Spleen (tissue), 7 donors: ENCODE data around the gene TSPOAP1.

Experiments used
- CTCF ChIP-seq, 11 experiments: fragments of 200-600 bp in 7 of 11; fragments of 450-650 bp in 4 of 11; sonication (generic) in 4 of 11; IDR thresholded peaks in 8 of 11; conservative IDR thresholded peaks in 3 of 11; 1 replicate in 7 of 11; 2 replicates in 4 of 11; pipeline versions ENCODE4 v1.4.0 to v1.8.0; 2016 to 2021; ENCODE audit warnings: antibody characterized with exemption in 11 of 11, inconsistent platforms in 4 of 11, mild to moderate bottlenecking in 1 of 11
- POLR2A ChIP-seq, 3 donors: fragments of 450-650 bp; IDR thresholded peaks; one replicate each; pipeline ENCODE4 v1.5.1; 2017; ENCODE audit warnings: antibody characterized with exemption in 3 of 3, mild to moderate bottlenecking in 1 of 3
- POLR2AphosphoS5 ChIP-seq, 3 donors: sonication (generic); formaldehyde crosslinking; IDR thresholded peaks; one replicate each; pipeline ENCODE4 v1.5.1; 2017; ENCODE audit warnings: antibody characterized with exemption in 3 of 3
- donor health status: DM: no; HTN: no; CAD: no; lungs with moderate emphysema.
- donor health status: DM: no; HTN: no; CAD: no.
- donor health status: DM: no; HTN: no; CAD: no.

- TF ChIP-seq CTCF (IDR thresholded peaks at IDR 0.05 in 8 of 11, conservative IDR thresholded peaks at IDR 0.05 in 3 of 11) (no peak), POLR2A (IDR thresholded peaks at IDR 0.05) (no peak), POLR2AphosphoS5 (IDR thresholded peaks at IDR 0.05) (peak in 1 of 3 donors; percentile 59)
These were observed 2.6 kb downstream of the TSPOAP1 start for GRCh38 chr17:58325976-58326468.
